NCI-H345 (cell line): ENCODE measurements around the gene DUSP7.

Source experiments
- DNase-seq: peaks from one replicate; lab custom pipeline; 2025; lab: John Stamatoyannopoulos, UW

The DUSP7 gene

GRCh38 chr3:52067526-52067925 is 11.2 kb upstream of the DUSP7 start:
- DNase-seq = no peak

DNA sequence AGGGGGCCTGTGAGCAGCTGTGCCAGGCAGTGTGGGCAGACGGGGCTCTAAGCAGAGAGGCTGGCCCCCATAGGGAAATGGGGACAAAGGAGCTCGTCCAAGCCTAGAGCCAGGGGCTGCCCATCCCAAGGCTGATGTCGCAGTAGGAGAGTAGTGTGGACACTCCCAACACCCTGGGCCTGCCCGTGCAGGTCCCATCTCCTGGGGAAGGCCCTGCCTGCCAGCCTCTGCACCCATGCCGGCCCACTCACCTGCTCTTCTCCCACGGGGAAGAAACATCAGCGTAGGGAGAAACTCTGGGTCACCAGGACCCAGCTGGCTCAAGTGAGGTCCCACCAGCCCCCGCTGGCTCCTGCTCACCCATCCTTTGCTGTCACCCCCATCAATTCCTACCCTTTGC is 10.7 kb upstream of the DUSP7 start:
- DNase-seq = no peak

DNA sequence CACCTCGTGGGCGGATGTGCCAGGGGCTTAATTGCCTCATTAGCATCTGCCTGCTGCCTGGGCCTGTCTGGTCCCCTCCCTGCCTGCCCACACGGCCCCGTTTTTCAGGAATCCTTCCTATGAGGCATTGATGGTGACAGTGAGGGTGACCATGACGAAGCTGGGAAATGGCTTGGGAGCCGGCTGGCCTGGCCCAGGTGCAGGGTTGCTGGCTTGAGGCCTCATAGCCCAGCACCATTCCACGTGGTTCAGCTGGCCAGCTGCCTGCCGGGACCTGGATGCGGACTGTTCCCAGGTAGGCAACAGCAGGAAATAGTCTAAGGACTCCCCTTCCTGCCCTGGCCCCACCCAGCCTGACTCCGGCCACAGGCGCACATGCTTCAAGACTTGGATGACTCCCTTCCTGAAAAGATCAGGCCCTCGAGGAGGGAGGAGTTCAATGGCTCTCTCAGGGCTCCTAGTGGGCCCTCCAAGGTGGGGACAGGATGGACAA is 8.9 kb upstream of the DUSP7 start:
- DNase-seq = no peak

DNA sequence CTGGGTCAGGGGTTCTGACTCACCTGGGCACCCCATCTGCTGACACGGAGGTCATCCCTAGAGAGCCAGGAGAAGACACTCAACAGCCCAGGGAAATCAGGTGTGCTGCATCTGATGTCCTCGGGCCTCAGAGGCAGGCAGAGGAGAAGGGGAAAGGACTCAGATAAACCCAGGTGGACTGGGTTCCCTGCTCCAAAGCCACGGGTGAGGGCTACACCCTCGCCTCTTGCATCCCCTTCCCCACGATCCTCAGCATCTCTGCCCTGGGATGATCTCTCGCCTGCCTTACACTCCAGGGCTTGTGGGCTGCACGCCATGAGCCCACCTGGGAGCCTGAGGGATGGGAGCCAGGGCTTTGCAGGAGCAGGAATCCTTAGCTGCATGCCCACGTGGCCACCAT is 8.2 kb upstream of the DUSP7 start:
- no peak for DNase-seq

- no peak for DNase-seq
Measured at GRCh38 chr3:52063026-52063723, 6.8 kb upstream of the DUSP7 start.

DNA sequence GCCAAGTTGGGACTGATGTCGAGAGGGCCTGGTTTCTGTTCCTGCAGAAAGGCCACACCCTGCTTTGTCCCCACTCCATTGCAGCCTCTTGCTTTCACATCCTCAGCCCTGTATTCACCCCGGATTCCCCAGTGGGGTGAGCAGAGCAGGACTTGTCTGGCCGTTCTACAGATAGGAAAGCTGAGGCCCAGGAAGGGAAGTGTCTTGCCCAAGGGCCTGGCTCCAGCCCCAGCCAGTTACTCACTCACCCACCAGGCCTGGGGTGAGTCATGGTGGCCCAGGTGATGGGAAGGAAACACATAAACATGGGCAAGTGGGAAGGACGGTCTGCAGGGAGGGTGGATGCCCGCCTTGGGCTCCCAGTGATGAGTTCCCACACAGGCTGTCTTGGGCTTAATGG is 6.1 kb upstream of the DUSP7 start:
- no peak for DNase-seq

- no peak for DNase-seq
Measured at GRCh38 chr3:52061121-52061910, 4.9 kb upstream of the DUSP7 start.

DNA sequence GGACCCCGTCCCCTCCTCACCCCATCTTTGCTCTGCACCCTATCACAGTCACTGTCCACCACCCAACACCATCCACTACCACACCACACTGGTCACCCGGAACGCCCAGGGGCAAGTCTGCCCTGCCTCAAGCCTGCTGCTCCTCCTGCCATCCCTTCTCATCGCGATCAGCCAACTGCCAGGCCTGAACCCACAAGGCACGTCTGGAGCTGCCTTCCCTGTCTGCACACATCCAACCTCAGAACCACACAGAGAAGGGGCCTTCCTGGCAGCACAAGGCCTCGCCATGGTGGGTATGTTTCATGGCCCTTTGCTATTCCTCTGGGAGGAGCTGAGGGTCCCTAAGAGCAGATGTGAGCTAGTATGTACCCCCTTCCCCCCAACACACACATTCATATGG is 3.4 kb upstream of the DUSP7 start:
- DNase-seq = no peak

GRCh38 chr3:52057812-52058495 is 1.6 kb upstream of the DUSP7 start:
- DNase-seq = no peak

- peak; percentile 97 for DNase-seq
Measured at GRCh38 chr3:52056968-52057811, 819 bp upstream of the DUSP7 start.

GRCh38 chr3:52055537-52056351 is 627 bp downstream of the DUSP7 start:
- peak; percentile 28 for DNase-seq

GRCh38 chr3:52054661-52055511 is 1.5 kb downstream of the DUSP7 start:
- no peak for DNase-seq

GRCh38 chr3:52053307-52054304 is 2.8 kb downstream of the DUSP7 start:
- DNase-seq = no peak

- no peak for DNase-seq
Measured at GRCh38 chr3:52052831-52053306, 3.5 kb downstream of the DUSP7 start.

DNA sequence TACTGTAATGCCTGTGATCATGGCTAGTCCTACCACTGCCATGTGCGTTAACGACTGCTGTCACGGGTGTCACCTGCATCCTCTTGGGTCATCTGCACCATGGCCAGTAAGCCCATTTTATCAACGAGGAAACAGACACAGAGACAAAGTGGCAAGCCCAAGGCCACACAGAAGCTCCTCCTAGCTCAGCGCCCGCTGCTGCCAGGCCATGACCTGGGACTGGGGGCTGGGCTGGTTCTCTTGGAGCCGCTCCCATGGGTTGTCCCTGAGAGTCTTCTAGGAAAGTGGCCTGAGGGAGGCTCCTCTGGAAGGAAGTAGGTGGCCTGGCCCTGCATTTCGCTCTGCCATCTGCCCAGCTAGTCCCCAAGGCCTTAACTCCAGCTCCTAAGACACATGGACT is 4.9 kb downstream of the DUSP7 start:
- DNase-seq = no peak

- DNase-seq = no peak
Measured at GRCh38 chr3:52050571-52050970, 5.8 kb downstream of the DUSP7 start.

- DNase-seq = no peak
Measured at GRCh38 chr3:52049503-52049902, 6.9 kb downstream of the DUSP7 start.

DNA sequence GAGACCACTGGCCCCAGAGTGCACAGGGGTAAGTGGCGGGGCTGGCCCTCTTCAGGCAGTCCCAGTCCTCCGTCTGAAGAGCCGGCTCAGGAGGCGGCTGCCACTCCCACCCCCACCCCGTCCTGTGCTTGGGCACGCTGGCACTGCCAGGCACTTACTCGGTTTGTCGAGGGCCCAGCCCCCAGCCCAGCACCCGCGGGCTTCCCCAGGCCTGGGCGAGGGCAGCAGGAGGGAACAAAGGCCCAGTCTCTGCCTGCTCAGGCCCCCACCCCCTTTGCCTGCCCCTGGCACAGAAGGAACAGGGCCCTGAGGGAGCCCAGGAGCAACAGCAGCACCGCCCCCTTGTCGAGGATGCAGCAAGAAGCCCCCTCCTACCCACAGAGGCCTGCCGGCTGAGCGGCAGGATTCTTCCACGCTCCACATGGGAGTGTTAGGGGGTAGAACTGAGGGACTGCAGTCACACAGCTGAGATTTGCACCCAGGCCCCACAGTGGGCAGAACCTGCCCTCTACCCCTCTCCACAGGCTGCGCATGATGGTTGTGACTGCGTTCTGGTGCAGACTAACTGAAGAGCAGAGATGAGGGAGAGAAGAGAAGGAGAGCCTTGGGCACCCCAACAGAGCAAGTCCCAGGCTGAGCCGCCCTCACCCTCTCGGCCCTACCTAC is 8.9 kb downstream of the DUSP7 start:
- no peak for DNase-seq
